Mucosa of gallbladder (tissue), 1 donor: ENCODE measurements around the gene CAMK1D. TPM values are rescaled to one million over a fixed set of nuclear protein-coding genes. Genes with fewer than 3 reads are reported as not detected.
"Not testable (repeated sequence)": the region's sequence is repeated elsewhere in the genome, so short reads cannot be mapped to it uniquely, and the experiment has no call there.

Experiments
- DNase-seq: peaks from one replicate; pipeline ENCODE4 v3.0.0-alpha.2; 2020; ENCODE audit warnings: low spot score
- total RNA-seq: library from RNA; stranded (reverse); gene quantifications from one replicate; pipeline ENCODE4 v1.2.1, GENCODE V29; 2021
- donor health status: DM: no; HTN: no; CAD: no.

CAMK1D gene
- total RNA-seq, 1 donor from 2014 or later, result 19.4 TPM

DNA sequence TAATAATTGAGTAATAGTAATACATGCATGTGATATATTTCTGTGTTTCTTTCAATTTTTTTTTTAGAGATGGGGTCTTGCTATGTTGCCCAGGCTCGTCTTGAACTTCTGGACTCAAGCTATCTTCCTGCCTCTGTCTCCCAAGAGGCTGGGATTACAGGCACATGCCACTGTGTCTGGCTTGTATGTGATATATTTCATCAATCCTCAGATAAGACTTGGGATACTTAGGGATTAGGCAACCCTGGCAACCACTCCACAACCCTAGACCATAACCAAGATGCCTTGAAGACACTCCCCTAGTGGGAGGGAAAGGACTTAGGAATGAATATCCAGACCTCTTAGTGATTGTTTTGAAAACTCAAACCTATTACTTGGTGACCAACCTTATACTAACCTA lies 497.4 kb downstream of the CAMK1D start:
- DNase-seq, result no peak

DNA sequence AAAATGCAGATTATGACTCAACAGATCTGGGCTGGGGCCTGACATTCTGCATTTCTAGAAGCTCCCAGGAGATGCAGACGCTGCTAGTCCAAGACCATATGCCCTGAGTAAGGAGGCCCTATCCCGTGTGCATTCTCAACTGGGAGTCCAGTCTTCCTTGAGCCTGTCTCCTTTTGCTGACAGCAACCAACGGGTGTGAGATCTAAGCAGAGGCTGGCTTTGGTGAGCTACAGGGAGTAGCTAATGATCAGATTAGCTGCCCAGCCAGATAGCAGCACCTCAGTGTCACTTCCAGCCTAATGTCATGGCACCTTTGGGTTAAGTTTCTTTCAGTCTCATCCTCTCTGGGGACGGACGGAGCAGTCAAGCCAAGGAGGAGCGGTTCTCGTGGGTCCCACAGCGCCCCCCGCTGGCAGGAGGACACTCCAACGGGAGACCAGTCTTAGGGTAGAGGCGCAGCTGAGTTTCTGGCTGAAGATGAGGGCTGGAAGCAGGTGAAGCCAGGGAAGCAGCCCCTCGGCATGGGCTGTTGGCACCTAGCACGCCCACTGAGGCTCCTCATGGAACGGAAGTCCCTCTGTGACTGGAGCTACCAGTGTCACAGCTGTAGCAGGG lies 498.1 kb downstream of the CAMK1D start:
- no peak for DNase-seq

DNA sequence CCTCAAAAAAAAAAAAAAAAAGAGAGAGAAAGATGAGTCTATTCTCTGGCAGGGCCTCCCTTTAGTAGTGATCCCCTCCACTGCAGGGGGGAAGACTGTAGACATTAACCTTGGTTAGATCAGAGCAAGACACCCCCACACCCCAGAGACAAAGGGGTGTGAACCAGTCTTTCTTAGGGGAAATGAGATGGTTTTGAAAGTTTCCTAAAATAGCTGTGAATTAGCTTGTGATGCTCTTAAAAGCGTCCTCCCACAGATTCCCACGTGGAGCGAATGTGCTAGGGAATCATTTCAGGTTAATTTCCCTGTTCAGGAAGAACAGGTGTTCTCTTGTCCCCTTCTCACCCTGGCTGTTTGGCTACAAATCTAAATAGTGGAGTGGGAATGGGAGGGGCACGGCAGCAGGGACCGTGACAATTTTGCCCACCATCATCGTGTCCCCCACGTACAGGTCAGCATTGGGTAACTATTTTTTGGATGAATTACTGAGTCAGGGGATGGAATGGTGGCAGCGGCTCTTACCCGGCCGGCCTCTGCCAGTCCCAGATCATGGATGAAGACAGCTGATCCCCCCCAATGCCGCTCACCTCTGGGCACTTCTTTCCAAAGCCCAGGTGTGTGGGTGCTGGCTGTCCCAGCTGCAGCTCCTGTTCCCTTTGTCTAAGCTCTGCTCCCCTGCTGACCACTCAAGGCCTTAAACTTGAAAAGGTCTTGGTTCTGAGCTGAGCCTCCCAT lies 499.3 kb downstream of the CAMK1D start:
- no peak for DNase-seq

DNA sequence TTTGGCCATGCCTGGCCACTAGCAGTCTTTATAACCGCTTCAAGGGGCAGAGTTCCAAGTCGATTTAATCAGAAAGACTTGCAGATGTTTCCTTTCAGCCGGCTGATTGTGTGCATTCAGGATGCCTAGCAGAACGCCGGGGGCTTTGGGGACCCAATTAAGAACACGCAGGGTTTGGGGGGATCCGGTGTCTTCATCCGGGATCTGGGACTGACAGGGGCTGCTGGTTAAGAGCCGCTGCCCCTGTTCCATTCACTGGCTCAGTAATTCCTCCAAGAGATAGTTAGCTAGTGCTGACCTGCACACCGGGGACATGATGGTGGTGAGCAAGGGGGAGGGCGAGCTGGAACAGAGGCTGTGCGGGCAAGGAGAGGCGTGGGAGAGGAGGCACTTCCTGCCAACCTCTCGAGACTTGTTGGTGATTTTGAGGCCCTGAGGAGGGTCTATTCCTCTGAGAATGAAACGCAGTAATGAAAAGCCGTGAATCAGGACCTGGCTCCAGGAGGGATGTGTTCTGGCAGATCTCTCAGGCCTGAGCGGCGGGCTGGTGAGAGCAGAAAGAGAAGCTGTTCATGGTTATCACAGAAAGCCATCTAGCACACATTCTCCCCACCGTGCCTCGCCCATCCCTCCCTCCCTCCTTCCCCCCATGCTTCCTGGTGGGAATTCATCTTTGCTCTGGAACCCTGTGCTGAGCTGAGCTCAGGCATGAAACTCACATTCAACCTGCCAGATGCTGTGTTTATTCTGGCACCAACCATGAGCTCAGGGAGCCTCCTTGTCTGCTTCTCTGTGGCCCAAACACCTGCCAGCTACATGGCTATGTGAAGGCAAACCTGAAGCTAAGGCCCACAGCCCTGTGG lies 500.2 kb downstream of the CAMK1D start:
- no peak for DNase-seq

DNA sequence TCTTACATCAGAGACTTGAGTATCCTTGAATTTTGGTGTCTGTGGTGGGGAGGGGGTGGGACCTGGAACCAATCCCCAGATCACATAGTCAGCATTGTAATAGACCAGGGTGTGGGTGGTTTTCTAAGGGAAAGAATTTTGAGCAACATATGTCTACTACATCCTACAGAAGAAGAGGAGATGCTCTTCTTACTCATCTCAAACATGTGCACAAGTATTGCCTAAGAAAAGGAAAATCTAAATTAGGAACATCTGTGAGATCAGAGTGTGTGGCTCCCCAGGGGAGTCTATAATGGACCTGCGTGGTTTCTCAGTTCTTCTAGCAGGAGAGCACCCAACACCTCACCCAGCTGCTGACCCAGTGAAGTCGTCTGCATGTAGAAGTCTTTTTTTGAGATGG lies 503.3 kb downstream of the CAMK1D start:
- DNase-seq, result no peak

DNA sequence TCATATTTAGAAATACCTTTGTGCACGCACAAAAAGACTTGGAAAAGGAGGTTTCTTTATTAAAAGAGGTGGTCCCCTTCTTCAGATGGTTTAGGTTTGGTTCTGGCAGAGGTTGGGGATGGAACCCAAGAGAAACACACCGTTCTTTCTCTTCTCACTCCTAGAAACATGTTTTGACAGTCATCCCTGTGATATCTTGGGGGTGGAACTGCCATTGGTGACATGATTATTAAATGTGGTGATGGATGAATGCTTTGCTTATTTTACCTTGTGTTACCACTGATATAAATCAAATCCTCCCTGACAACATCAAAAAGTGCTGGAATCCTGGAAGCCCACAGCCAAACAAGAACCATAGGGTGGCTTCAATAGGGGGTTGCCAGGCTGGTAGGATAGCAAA lies 505.6 kb downstream of the CAMK1D start:
- DNase-seq, result no peak

DNA sequence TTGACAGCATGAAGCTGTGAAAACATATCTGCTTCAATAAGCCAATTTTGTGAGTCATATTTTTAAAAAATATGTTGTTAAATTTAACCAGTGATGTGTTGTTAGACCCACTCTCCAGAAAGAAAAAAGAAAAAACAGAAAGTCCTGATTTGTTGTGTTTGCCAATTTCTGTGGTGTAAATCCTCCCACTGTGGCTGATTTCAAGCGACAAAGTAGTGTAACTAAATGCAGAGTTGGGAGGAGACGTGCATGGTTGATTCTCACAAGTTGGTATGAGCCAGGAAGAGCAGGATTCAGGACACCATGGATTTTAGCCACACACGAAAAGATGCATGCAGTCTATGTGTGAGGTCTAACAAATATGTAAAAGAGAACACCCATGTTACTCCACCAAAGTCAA lies 513.1 kb downstream of the CAMK1D start:
- DNase-seq, result no peak

DNA sequence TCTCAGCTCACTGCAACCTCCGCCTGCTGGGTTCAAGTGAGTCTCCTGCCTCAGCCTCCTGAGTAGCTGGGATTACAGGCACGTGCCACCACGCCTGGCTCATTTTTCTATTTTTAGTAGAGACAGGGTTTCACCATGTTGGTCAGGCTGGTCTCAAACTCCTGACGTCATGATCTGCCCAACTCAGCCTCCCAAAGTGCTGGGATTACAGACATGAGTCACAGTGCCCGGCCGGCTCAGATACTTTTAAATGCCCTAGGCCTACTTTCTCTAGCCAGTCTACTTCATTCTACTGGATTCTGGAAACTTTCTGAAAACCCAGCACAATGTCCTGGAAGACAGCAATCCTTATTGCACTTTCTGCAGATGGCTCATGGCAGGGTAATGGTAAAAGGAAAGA lies 516.2 kb downstream of the CAMK1D start:
- not testable (repeated sequence) for DNase-seq

DNA sequence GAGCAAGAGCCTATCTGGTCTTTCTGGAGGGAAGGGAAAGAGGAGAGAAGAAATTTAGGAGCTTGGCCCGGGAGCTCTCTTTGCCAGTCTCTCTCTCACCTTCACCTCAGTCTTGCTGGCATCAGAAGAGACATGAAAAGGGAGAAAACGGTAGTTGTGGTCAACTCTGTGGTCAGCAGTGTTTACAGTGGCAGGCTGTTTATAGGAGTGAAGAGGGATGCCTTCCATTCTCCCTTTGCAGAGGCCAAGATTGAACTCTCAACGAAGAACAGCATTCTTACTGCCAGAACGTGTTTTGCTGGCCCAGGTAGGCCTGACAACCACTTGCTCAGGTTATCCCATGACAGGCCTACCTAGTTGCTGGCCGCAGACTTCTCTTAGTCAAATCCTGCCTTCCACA lies 518.9 kb downstream of the CAMK1D start:
- no peak for DNase-seq

DNA sequence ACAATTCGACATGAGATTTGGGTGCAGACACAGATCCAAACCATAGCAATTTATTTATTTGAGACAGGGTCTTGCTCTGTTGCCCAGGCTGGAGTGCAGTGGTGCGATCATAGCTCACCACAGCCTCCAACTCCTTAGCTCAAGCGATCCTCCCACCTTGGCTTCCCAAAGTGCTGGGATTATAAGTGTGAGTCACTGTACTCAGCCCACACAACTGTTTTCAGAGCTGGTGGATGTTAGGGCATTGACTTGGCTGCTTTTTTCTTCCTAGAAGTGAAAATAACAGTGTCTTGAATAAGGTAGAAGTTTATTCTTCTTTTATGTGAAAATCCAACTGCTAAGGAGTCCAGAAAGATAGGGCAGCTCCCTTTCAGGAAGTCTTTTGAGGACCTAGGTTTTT lies 520.1 kb downstream of the CAMK1D start:
- DNase-seq, result no peak

DNA sequence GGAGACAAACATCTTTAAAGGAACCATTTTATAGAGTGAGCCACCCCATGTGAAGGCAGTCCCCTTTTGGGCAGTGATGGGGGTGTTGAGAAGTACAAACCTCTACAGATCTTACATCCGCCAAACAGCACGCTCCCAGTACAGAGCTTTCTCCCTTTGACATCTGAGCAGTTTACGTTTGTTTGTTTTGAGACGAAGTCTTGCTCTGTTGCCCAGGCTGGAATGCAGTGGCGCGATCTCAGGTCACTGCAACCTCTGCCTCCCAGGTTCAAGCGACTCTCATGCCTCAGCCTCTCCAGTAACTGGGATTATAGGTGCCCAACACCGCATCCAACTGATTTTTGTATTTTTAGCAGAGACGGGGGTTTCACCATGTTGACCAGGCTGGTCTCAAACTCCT lies 523.2 kb downstream of the CAMK1D start:
- DNase-seq, result no peak

DNA sequence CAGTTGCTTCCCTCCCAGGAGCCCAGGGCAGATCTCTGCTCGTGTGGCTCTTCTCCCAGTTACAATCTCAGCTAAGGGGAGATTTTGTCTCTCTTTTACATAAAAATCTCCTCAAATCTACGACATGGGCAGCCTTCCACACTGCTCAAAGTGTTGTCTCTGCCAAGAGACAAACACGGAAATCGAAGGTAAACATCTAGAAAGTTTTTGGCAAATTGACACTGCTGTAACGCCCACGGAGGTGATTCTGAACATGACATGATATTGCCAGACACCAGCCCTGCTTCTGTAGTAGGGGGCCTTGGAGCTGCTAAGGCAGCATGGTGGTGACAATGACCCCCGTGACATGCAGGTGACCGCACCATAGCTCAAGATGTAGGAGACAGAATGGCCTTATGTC lies 523.8 kb downstream of the CAMK1D start:
- DNase-seq, result no peak

DNA sequence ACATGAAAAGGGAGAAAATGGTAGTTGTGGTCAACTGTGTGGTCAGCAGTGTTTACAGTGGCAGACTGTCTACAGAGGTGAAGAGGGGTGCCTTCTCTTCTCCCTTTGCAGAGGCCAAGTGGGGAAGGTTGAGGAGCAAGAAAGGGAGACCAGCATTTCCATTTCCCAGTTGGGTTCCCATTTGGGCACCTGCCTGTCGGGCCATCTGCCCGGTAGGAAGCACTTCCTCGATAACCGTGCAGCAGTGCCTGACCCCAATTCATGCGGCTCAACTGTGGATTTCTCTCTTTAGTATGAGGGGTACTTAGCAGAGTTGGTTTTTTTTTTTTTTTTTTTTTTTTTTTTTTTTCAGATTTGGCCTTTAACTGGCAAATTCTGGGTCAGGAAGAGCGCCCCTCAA lies 525.2 kb downstream of the CAMK1D start:
- DNase-seq, result no peak

DNA sequence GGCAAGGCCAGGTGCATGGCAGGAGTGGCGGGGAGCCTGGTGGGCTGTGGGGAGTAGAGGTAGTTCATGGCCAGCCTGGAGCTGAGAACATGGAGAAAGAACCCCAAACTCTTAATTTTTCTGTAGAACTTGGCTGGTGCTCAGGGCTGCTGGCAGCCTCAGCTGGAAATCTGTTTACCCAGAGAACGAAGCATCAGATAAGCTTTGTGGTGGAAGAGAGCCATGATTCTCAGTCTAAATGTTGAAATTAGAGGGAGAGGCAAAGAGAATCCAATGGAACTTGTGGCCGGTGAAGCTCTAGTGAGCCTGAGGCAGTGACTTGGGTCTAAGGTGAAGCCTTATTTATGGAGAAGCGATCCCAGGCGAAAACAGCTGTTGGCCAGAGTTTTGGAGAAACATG lies 525.8 kb downstream of the CAMK1D start:
- DNase-seq, result peak; percentile 16

DNA sequence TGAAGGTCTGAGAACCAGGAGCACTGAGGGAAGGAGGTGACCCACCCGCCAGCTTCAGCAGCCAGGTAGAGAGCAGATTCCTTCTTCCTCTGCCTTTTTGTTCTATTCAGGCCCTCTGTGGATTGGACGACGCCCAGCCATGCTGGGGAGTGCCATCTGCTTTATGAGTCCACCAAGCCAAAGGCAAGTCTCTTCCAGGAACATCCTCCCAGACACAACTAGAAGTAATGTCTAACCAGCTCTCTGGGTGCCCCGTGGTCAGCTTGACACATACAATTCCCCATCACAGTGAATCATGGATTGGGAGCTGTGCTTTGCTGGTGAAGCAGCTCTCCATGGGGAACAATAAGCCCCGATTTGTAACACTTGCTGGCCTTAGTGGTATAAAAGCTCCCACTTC lies 526.9 kb downstream of the CAMK1D start:
- DNase-seq, result no peak

DNA sequence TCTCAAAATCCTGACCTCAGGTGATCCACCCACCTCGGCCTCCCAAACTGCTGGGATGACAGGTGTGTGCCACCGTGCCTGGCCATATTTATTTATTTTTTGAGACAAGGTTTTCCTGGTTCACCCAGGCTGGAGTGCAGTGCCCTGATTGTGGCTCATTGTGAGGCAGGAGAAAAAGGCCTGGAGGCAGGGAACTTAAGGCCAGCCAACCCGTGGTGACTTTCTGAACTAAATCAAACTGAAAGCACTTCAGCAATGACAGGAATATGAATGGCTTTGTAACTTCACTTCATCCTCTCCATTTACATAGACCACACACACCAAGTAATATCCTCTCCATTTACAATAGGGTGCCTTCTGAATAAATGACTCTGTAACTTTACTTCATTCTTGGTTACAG lies 527.8 kb downstream of the CAMK1D start:
- DNase-seq, result no peak

DNA sequence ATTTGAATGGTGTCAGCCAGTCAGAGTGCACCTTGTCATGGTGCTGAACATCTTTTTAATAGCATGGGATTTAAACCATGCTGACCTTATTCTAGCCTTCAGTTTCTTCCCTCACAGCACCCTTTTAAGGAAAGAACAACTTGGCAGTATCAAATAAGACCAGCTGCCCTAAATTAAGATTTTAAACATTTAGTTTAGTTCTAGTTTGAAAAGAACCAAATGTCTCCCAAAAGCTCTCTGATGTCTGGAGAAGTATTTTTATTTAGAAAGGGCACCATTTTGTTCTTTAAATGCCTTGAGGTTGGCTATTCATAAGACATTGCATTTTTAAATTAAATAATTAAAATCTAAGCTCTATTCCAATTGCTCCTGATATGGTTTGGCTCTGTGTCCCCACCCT lies 531.1 kb downstream of the CAMK1D start:
- DNase-seq, result no peak

DNA sequence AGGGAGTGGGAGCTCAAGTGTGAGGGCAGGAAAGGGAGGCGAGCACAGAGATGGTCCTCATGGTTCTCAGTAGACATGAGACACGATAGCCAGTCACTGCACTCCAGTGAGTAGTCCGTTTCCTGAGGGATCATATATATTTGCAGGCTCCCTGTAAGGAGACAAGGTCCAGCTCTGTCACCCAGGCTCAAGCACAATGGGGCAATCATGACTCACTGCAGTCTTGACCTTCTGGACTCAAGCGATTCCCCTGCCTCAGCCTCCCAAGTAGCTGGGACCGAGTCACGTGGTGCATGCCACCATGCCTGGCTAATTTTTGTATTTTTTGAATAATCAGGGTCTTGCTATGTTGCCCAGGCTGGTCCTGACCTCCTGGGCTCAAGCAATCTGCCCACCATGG lies 535.5 kb downstream of the CAMK1D start:
- no peak for DNase-seq

Other genes with a start within 250 kb of the CAMK1D start
- gene SEC61A2, start 219.9 kb upstream of the CAMK1D start, total RNA-seq, result 8.7 TPM
- gene NUDT5, start 153.7 kb upstream of the CAMK1D start, total RNA-seq, result 32.8 TPM
- gene CDC123, start 153.4 kb upstream of the CAMK1D start, total RNA-seq, result 39.4 TPM